ENCODE measurements around the gene SDHAF3. TPM values are rescaled to one million over a fixed set of nuclear protein-coding genes. Genes with fewer than 3 reads are reported as not detected.

SDHAF3 gene
- polyA plus RNA-seq, 1 donor from 2014 or later, result 28.3 TPM

GRCh38 chr7:97218767-97219166 lies 101.3 kb downstream of the SDHAF3 start:
- Histone ChIP-seq H3K27me3 (ENCODE audit: insufficient read depth, low read depth, low read length) (no peaks in the 10 kb centered on the region), H3K9me3 (ENCODE audit: low read length) (no peaks in the 10 kb centered on the region), H3K27ac (ENCODE audit: low read length) (no peak overlapping the region), H3K36me3 (ENCODE audit: insufficient read depth, low read length) (no peaks in the 10 kb centered on the region), H2AFZ (ENCODE audit: low read depth, low read length) (no peak overlapping the region), H3K4me3 (ENCODE audit: low read length) (no peak overlapping the region), H3K9me2 (ENCODE audit: insufficient read depth, low read length) (no peaks in the 10 kb centered on the region), H3K79me2 (replicated peaks; ENCODE audit: insufficient read depth, low read length) (no peaks in the 10 kb centered on the region), H4K20me1 (ENCODE audit: insufficient read depth) (no peaks in the 10 kb centered on the region), H3K9ac (ENCODE audit: low read length) (no peak overlapping the region), H3F3A (ENCODE audit: insufficient read depth, low read length, poor library complexity, severe bottlenecking) (no peaks in the 10 kb centered on the region), H3K4me2 (ENCODE audit: low read length) (no peak overlapping the region)
- no peak for TF ChIP-seq SMC3 (conservative IDR thresholded peaks at IDR 0.05; ENCODE audit: poor library complexity)
- TF ChIP-seq MXI1 (conservative IDR thresholded peaks at IDR 0.05; ENCODE audit: poor library complexity, severe bottlenecking), result no peak
- TF ChIP-seq REST (IDR thresholded peaks at IDR 0.05; ENCODE audit: borderline replicate concordance), result no peak
- TF ChIP-seq RAD21 (conservative IDR thresholded peaks at IDR 0.05), result no peak
- no peak for TF ChIP-seq EP300 (conservative IDR thresholded peaks at IDR 0.05; ENCODE audit: poor library complexity, severe bottlenecking)
- no peak for TF ChIP-seq CTCF (IDR thresholded peaks at IDR 0.05; ENCODE audit: poor library complexity, severe bottlenecking)
- TF ChIP-seq EZH2 (IDR thresholded peaks at IDR 0.05; ENCODE audit: borderline replicate concordance, insufficient read depth, low read length, poor library complexity, severe bottlenecking), result no peak
- TF ChIP-seq TAF1 (IDR thresholded peaks at IDR 0.05; ENCODE audit: low read depth), result no peak
- TF ChIP-seq POLR2AphosphoS5 (IDR thresholded peaks at IDR 0.05), result no peak

- Histone ChIP-seq H3K79me2 (replicated peaks; ENCODE audit: insufficient read depth, low read length) (no peaks in the 10 kb centered on the region), H3K27me3 (ENCODE audit: insufficient read depth, low read depth, low read length) (no peaks in the 10 kb centered on the region), H4K20me1 (ENCODE audit: insufficient read depth) (no peaks in the 10 kb centered on the region), H3K4me3 (ENCODE audit: low read length) (no peak overlapping the region), H3K4me2 (ENCODE audit: low read length) (no peak overlapping the region), H3K9me2 (ENCODE audit: insufficient read depth, low read length) (no peaks in the 10 kb centered on the region), H2AFZ (ENCODE audit: low read depth, low read length) (no peak overlapping the region), H3F3A (ENCODE audit: insufficient read depth, low read length, poor library complexity, severe bottlenecking) (no peaks in the 10 kb centered on the region), H3K9ac (ENCODE audit: low read length) (no peak overlapping the region), H3K36me3 (ENCODE audit: insufficient read depth, low read length) (no peaks in the 10 kb centered on the region), H3K9me3 (ENCODE audit: low read length) (no peaks in the 10 kb centered on the region), H3K27ac (ENCODE audit: low read length) (no peak overlapping the region)
- TF ChIP-seq EZH2 (IDR thresholded peaks at IDR 0.05; ENCODE audit: borderline replicate concordance, insufficient read depth, low read length, poor library complexity, severe bottlenecking) (no peak), MXI1 (conservative IDR thresholded peaks at IDR 0.05; ENCODE audit: poor library complexity, severe bottlenecking) (no peak), EP300 (conservative IDR thresholded peaks at IDR 0.05; ENCODE audit: poor library complexity, severe bottlenecking) (no peak)
These were observed 101.7 kb downstream of the SDHAF3 start for GRCh38 chr7:97219237-97219636.
